DMS53 (cell line): ENCODE results near the gene GPRASP3.
A peak's percentile ranks its signal among the peaks of the same experiment; 100 is the strongest.

Experiments used
- DNase-seq: peaks from one replicate; lab custom pipeline; 2025; lab: John Stamatoyannopoulos, UW

The GPRASP3 gene

DNA sequence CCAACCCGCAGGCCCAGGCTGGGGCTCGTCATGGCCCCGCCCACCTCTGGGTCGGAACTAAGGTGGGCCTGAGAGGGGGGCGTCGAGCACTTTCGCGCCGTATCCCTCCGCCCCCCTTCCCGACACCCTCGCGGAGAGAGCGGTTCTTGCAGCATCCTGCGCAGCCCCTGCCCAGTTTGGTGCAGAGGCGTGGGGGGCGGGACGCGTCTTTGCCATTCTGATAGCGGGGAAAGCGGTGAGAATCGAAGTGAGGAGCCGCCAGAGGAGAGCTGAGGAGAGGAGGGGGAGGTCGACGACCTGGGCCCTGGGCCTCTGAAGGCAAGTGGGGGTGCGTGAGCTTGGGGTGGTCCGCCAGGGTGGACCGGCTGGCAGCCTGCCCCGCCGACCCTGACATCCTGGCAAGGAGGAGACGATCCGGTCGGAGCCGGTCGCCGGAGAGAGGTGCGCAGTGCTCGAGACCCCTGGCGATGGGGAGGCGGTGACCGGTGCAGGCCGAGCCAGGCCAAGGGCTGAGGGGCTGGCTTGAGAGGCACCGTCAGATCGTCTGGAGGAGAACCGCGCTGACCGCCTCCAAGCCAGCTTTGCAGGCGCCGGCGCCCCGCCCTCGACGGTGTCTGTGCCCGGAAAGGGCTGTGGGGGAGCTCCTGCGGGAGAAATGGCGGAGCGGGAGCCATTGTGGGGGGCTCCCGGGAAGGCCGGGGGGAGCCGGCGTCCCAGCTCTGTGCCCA, 25.5 kb downstream of the GPRASP3 start:
- DNase-seq: no peak

GRCh38 chrX:102765217-102765616, 44.7 kb downstream of the GPRASP3 start:
- no peak for DNase-seq

DNA sequence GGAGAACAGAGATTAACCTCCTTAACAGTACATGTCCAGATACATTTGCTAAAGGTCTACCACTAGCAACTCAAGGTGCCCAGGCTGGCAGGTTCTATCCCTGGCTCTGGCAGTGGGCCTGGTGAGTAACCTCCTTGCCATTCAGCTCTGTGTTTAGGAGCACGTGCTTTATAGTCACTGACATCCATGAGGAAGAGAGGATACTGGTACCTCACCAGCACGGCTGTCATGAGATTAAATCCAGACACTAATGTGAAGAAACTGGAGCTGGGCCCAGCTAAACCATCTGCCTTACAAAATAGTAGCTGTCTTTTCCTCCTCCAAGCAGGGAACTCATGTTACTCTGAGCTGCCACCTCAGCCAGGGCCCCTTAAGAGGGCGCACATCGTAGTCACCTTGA, 45.3 kb downstream of the GPRASP3 start:
- no peak for DNase-seq

DNA sequence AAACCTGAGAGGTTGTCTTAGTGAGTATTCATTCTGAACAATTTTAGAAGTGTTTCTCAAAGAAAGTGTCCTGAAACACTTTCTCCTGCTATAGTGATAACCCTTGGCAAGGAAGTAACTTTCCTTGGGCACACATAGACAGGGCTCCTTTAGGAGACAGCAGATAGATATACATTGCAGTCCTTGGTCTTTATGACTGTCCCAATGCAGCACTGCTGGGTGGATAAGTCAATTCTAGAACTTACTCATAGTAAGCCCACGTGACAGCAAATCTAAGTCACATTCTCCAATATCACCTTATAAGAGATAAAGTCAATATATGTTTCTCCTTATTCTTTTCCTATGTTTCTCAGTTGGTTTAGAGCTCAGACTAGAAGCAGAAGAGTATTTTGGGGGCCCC, 46.7 kb downstream of the GPRASP3 start:
- DNase-seq: no peak

GRCh38 chrX:102768987-102769761, 48.6 kb downstream of the GPRASP3 start:
- DNase-seq: peak; percentile 96
